HG02943 (cell line): Measurements from ENCODE around the gene TRPM2.
"Not testable (repeated sequence)": the region's sequence is repeated elsewhere in the genome, so short reads cannot be mapped to it uniquely, and the experiment has no call there.

Experiments used
- ATAC-seq: cut with Tn5 transposase; IDR thresholded peaks from one replicate; pipeline ENCODE4 v1.9.1; 2021; ENCODE audit warnings: mild to moderate bottlenecking, low read depth, moderate library complexity; ENCODE audit not compliant: unreplicated experiment

TRPM2 gene

GRCh38 chr21:44391345-44392091, 38.1 kb downstream of the TRPM2 start:
- ATAC-seq = no peak

- ATAC-seq = no peak
These were observed 38.8 kb downstream of the TRPM2 start for GRCh38 chr21:44392185-44392584.

- ATAC-seq = no peak
These were observed 39.5 kb downstream of the TRPM2 start for GRCh38 chr21:44392916-44393315.

GRCh38 chr21:44394733-44395132, 41.3 kb downstream of the TRPM2 start:
- no peak for ATAC-seq

- ATAC-seq = no peak
These were observed 41.8 kb downstream of the TRPM2 start for GRCh38 chr21:44395260-44395659.

GRCh38 chr21:44396803-44397202, 43.4 kb downstream of the TRPM2 start:
- ATAC-seq = not testable (repeated sequence)

GRCh38 chr21:44397431-44398031, 44.1 kb downstream of the TRPM2 start:
- ATAC-seq = no peak

GRCh38 chr21:44398499-44398898, 45.1 kb downstream of the TRPM2 start:
- no peak for ATAC-seq

GRCh38 chr21:44399151-44399954, 45.9 kb downstream of the TRPM2 start:
- no peak for ATAC-seq

- no peak for ATAC-seq
These were observed 46.8 kb downstream of the TRPM2 start for GRCh38 chr21:44399955-44400790.

- ATAC-seq = no peak
These were observed 47.5 kb downstream of the TRPM2 start for GRCh38 chr21:44400791-44401385.

GRCh38 chr21:44401386-44402160, 48.2 kb downstream of the TRPM2 start:
- ATAC-seq = no peak

GRCh38 chr21:44402323-44403105, 49.1 kb downstream of the TRPM2 start:
- ATAC-seq = no peak

GRCh38 chr21:44403106-44404020, 49.9 kb downstream of the TRPM2 start:
- ATAC-seq = no peak

GRCh38 chr21:44404482-44404881, 51.1 kb downstream of the TRPM2 start:
- not testable (repeated sequence) for ATAC-seq

GRCh38 chr21:44405091-44405947, 51.9 kb downstream of the TRPM2 start:
- no peak for ATAC-seq
